ENCODE results near the gene FBRSL1. TPM values are rescaled to one million over a fixed set of nuclear protein-coding genes. Genes with fewer than 3 reads are reported as not detected.

Gene FBRSL1
- total RNA-seq, 4 donors from 2014 or later = 23.3 to 306 (median 49.7) TPM

GRCh38 chr12:132451172-132451835 is 38.6 kb upstream of the FBRSL1 start:
- Histone ChIP-seq H3K27me3 (peaks cover 33% of the 10 kb centered on the region), H3K9me3 (no peaks in the 10 kb centered on the region), H3K4me1 (no peaks in the 10 kb centered on the region), H3K36me3 (no peaks in the 10 kb centered on the region), H3K4me3 (no peak overlapping the region), H3K27ac (no peak overlapping the region)
- DNase-seq = no peak
- intact Hi-C loops (cut with DNase I; ENCODE audit: low total_unique reads) (no loop called here), in situ Hi-C loops (cut with MboI; ENCODE audit: low pct_ligation_motif_present in 1 of 4, low pct_unique_long_range_greater_than_20kb in 1 of 4, low sequenced_read_pairs in 3 of 4) (no loop called here)
- TF ChIP-seq EP300 (IDR thresholded peaks at IDR 0.05; ENCODE audit: low read depth) (no peak), CTCF (IDR thresholded peaks at IDR 0.05) (no peak), POLR2A (IDR thresholded peaks at IDR 0.05) (no peak), POLR2AphosphoS5 (IDR thresholded peaks at IDR 0.05) (no peak)
- 71% methylated on average over 17 of the region's 35 CpGs; no CpG with 5 or more reads in 1 of the 2 donors for WGBS, 2 donors (ENCODE audit: low coverage in 1 of 2)

GRCh38 chr12:132451836-132452195 is 38.1 kb upstream of the FBRSL1 start:
- peaks cover 38% of the 10 kb centered on the region for H3K27me3 ChIP-seq
- H3K4me3 ChIP-seq = no peak overlapping the region
- in situ Hi-C loops (cut with MboI; ENCODE audit: low pct_ligation_motif_present in 1 of 4, low pct_unique_long_range_greater_than_20kb in 1 of 4, low sequenced_read_pairs in 3 of 4) = no loop called here
- no peak for TF ChIP-seq EP300 (IDR thresholded peaks at IDR 0.05; ENCODE audit: low read depth)
- no peak for TF ChIP-seq POLR2A (IDR thresholded peaks at IDR 0.05)
- TF ChIP-seq POLR2AphosphoS5 (IDR thresholded peaks at IDR 0.05) = no peak
- no peak for TF ChIP-seq CTCF (IDR thresholded peaks at IDR 0.05)
- H3K9me3 ChIP-seq = no peaks in the 10 kb centered on the region
- intact Hi-C loops (cut with DNase I; ENCODE audit: low total_unique reads) = no loop called here
- no peak for DNase-seq
- no peaks in the 10 kb centered on the region for H3K36me3 ChIP-seq
- no peak overlapping the region for H3K27ac ChIP-seq
- 78 to 81% methylated on average over 3 to 10 of the region's 10 CpGs for WGBS, 2 donors (ENCODE audit: low coverage in 1 of 2)
- H3K4me1 ChIP-seq = no peaks in the 10 kb centered on the region

- H3K4me3 ChIP-seq = no peak overlapping the region
- no peaks in the 10 kb centered on the region for H3K4me1 ChIP-seq
- H3K27ac ChIP-seq = no peak overlapping the region
- no peaks in the 10 kb centered on the region for H3K9me3 ChIP-seq
- DNase-seq = no peak
- intact Hi-C loops (cut with DNase I; ENCODE audit: low total_unique reads) = no loop called here
- 75 to 83% methylated on average over 8 to 20 of the region's 21 CpGs for WGBS, 2 donors (ENCODE audit: low coverage in 1 of 2)
- in situ Hi-C loops (cut with MboI; ENCODE audit: low pct_ligation_motif_present in 1 of 4, low pct_unique_long_range_greater_than_20kb in 1 of 4, low sequenced_read_pairs in 3 of 4) = no loop called here
- H3K36me3 ChIP-seq = no peaks in the 10 kb centered on the region
- peaks cover 38% of the 10 kb centered on the region for H3K27me3 ChIP-seq
- TF ChIP-seq POLR2AphosphoS5 (IDR thresholded peaks at IDR 0.05) = no peak
- no peak for TF ChIP-seq CTCF (IDR thresholded peaks at IDR 0.05)
- no peak for TF ChIP-seq POLR2A (IDR thresholded peaks at IDR 0.05)
- no peak for TF ChIP-seq EP300 (IDR thresholded peaks at IDR 0.05; ENCODE audit: low read depth)
These were observed 37.2 kb upstream of the FBRSL1 start for GRCh38 chr12:132452596-132453350.

- no peak for DNase-seq
- no peak overlapping the region for H3K27ac ChIP-seq
- peaks cover 38% of the 10 kb centered on the region for H3K27me3 ChIP-seq
- TF ChIP-seq POLR2AphosphoS5 (IDR thresholded peaks at IDR 0.05) = no peak
- no peak for TF ChIP-seq POLR2A (IDR thresholded peaks at IDR 0.05)
- no peak for TF ChIP-seq CTCF (IDR thresholded peaks at IDR 0.05)
- no peak for TF ChIP-seq EP300 (IDR thresholded peaks at IDR 0.05; ENCODE audit: low read depth)
- H3K4me3 ChIP-seq = no peak overlapping the region
- H3K36me3 ChIP-seq = no peaks in the 10 kb centered on the region
- H3K4me1 ChIP-seq = no peaks in the 10 kb centered on the region
- in situ Hi-C loops (cut with MboI; ENCODE audit: low pct_ligation_motif_present in 1 of 4, low pct_unique_long_range_greater_than_20kb in 1 of 4, low sequenced_read_pairs in 3 of 4) (no loop called here), intact Hi-C loops (cut with DNase I; ENCODE audit: low total_unique reads) (no loop called here)
- 40 to 69% methylated on average over 2 to 27 of the region's 28 CpGs for WGBS, 2 donors (ENCODE audit: low coverage in 1 of 2)
- H3K9me3 ChIP-seq = no peaks in the 10 kb centered on the region
These were observed 36.4 kb upstream of the FBRSL1 start for GRCh38 chr12:132453361-132454192.

Measured in transverse colon (tissue), 4 donors.